HG03342 (cell line): ENCODE data around the gene KRTAP12-2.
"Not testable (repeated sequence)": the region's sequence is repeated elsewhere in the genome, so short reads cannot be mapped to it uniquely, and the experiment has no call there.

Source experiments
- ATAC-seq: cut with Tn5 transposase; IDR thresholded peaks from one replicate; pipeline ENCODE4 v1.9.1; 2021; ENCODE audit warnings: mild to moderate bottlenecking, moderate library complexity; ENCODE audit not compliant: unreplicated experiment

The KRTAP12-2 gene

GRCh38 chr21:44686000-44686781 lies 19.5 kb upstream of the KRTAP12-2 start:
- no peak for ATAC-seq

DNA sequence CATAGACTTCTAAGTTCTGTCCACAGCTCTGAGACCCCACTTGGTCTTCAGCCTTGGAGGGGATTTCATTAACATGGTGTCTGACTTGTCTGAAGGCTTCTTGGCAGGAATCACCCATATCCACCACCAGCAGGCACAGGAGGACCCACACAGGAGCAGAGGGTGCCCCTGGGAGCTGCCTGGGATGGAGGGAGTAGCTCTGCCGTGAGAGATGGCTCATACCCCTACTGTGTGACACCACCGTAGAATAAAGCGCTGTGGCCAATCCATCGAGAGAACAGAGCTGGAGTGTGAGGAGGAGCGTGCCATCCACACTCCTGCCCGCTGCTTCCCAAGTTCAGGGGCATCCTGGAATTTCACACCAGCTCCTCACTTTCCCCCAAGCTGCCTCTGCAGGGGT lies 18.3 kb upstream of the KRTAP12-2 start:
- not testable (repeated sequence) for ATAC-seq

- no peak for ATAC-seq
Observed at GRCh38 chr21:44684483-44684882, 17.8 kb upstream of the KRTAP12-2 start.

GRCh38 chr21:44684077-44684476 lies 17.4 kb upstream of the KRTAP12-2 start:
- ATAC-seq = no peak

GRCh38 chr21:44682580-44683151 lies 15.9 kb upstream of the KRTAP12-2 start:
- no peak for ATAC-seq

DNA sequence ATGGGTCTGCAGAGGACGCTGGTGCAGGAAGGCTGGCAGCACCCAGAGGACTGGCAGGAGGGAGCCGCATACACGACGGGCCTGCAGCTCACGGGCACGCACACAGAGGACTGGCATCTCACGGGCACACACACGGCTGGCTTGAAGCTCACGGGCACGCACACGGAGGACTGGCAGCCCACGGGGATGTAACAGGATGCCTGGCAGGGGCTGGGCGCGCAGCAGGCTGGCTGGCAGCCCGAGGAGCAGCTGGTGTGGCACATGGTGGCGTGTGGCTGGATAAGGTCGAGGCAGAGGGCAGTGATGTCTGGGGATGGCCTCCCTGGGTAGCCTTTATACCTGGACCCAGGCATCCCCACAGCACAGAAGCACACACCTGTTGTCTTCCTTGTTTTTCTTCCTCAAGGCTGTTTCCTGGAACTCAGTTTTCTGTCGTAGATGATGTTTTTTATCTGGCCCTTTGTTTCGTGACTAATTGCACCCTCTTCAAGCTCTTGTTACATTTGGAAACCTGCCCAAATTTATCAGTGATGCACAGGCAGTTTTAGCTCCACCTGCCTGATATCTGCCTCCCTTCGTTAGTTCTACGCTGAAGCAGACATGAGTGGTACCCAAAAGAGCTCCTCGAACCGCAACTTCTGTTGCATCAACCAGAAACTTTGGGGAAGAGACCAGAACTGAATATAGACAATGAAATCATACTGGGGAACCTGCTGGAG lies 15.3 kb upstream of the KRTAP12-2 start, which contains the start of gene KRTAP12-1:
KRTAP12-1 (minus strand) TSS at position 303 of the 719 bp plus-strand sequence; CDS start at position 263, 40 bp downstream.
- ATAC-seq = no peak

- no peak for ATAC-seq
Observed at GRCh38 chr21:44681152-44681551, 14.4 kb upstream of the KRTAP12-2 start.

DNA sequence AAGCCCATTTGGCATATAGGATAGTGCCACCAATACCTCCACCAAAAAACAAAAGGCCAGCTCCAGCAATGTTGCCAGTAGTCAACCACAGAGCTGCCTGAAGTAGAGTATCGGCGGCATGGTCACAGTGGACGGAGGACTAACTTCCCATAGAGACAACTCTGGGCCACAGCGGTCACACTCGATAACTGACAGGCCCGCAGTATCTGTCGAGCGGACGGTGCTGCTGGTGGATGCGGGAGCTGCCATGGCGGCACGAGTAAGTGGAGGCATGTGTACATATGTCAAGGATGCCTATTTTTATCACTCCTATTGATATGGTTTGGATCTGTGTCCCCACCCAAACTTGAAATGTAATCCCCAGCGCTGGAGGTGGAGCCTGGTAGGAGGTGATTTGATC lies 11.2 kb upstream of the KRTAP12-2 start:
- ATAC-seq = no peak

GRCh38 chr21:44671911-44672310 lies 5.2 kb upstream of the KRTAP12-2 start:
- no peak for ATAC-seq

DNA sequence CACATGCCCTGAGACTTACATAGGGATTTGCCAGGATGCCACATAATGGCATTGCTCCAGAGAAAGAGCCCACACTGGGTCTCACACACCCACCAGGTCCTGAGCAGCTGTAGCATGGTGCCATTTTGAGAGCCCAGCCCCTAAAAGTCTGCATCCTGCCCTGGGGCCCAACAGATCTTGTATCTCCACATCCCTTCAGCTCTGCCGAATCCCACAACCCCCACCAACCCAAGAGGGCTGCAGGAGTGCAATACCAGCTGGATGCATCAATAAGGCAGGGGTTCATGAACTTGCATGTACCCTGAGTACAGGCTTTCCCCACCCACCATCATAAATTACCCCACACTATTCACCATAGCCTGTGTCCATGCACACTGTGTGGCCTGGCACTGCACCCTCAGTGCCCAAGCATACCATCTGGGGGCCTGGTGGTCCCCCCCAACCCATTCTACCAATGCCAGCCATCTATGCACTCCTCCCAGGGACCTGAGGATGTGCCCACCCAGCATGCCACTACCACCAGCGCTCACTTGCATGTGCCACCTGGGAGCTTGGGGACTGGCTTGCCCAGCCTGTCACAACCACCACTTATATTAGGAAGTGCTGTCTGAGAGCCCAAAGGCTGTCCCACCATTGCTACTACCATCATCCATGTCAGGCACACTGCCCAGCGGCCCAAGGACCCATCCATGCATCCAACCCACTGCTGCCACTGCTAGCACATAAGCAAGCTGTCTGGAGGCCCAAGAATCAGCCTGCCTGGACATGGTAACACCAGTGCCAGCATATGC lies 4.1 kb upstream of the KRTAP12-2 start:
- no peak for ATAC-seq

GRCh38 chr21:44667612-44668011 lies 885 bp upstream of the KRTAP12-2 start:
- no peak for ATAC-seq

- ATAC-seq = no peak
Observed at GRCh38 chr21:44664691-44665090, 2.0 kb downstream of the KRTAP12-2 start.

GRCh38 chr21:44661567-44661966 lies 5.2 kb downstream of the KRTAP12-2 start:
- ATAC-seq = not testable (repeated sequence)

DNA sequence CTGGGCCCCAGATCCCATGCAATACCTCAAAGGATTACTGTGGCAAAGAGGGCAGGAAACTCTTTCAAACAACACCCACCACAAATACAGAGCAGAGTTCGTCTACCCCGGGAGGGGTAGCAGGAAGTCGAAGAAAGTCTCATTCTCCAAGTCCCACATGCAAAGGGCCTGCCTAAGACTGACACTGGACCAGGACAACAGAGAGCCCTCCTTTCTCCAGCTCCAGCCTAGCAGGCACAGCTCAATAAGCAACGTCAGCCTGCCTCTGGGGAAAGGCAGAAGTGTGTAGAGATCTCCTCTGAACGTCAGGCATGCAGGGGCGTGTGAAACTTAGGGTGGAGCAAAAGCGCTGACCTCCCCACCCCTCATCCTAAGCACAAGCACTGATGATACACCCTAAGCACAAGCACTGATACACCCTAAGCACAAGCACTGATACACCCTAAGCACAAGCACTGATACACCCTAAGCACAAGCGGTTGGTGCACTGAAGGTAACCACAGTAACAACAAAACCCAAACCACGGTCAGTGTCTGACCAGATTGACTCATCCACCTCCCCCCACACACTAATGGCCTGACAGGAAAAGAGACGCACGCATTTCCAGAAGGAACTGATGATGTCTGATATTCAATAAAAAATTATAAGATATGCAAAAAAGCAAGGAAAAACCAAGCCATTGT lies 7.7 kb downstream of the KRTAP12-2 start:
- ATAC-seq = no peak

- ATAC-seq = no peak
Observed at GRCh38 chr21:44658541-44658910, 8.2 kb downstream of the KRTAP12-2 start.

DNA sequence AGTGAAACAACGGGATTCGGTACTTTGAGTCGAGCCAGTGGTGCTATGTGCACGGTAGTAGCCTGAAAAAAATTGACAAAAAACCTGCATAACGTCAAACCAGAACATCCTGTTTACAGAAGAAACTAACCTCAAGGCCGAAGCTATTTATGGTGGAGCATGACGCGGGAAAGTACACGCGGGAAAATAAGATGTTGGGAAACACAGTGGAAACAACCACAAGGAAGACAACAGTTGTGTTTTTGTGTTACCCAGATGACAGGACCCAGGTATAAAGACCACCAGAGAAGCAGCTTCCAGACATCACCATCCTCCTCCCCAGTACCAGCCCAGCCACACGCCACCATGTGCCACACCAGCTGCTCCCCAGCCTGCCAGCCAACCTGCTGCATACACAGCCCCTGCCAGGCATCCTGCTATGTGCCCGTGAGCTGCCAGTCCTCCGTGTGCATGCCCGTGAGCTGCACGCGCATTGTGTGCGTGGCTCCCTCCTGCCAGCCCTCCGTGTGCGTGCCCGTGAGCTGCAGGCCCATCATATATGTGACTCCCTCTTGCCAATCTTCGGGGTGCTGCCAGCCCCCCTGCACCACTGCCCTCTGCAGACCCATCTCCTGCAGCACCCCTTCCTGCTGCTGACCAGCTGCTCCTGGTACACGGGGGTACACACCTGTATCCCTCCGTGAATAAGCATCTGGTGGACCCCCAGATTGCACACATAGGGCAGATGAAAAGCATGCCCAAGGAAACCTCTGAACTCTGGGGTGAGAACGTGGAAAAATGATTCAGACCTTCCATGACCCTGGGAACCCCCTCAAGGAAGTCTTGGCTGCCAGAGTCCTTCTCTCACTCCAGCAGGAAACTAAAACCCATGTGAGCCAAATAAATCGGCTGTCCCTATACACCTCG lies 8.8 kb downstream of the KRTAP12-2 start, which contains the start of gene KRTAP12-3:
KRTAP12-3 (plus strand) TSS at position 298 of the 906 bp plus-strand sequence; CDS start at position 346, 48 bp downstream.
- ATAC-seq = no peak

DNA sequence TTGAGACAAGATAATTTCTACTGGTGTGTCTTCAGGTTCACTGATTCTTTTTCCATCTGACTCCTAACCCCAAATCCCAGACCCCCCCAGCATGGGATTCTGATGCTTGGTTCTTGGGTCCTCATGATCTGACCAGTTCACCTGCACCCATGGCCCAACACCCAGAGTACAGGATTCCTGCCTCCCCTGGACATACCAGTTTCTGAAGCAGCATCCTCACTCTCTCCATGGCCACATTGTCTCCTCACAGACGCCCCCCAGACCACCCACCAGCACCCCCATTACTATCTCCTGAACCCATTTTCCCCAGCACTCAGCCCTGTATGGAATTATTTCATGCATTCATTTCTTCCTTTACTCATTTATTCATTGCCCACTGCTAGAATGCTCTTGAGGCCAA lies 9.9 kb downstream of the KRTAP12-2 start:
- no peak for ATAC-seq

DNA sequence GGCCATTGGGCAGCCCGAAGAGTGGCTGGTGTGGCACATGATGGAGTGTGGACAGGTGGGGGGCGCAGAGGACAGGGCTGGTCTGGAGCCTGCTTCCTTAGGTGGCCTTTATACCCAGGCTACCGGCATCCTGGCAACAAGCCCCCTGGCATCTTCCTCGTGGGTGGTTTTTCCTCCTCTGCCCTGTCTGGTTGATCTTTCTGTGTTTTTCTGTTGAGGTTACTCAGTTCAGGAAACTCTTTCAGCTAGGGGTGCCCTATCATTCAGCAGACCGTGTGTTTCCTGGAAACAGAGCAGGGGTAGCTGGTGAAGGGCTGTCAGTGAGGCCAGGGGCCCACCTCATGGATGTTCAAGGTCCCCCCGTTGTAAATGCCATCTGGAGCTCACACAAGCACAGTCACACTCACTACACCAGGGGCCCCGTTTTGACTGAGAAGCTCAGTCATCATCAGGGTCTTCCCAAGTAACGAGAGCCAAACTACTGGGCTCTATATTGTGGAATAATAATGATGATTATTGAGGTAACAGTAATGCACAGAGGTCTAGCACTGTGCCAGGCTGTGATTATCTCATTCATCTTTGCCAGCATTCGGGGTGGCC lies 12.1 kb downstream of the KRTAP12-2 start, which contains the start of gene KRTAP12-4:
KRTAP12-4 (minus strand) TSS at position 84 of the 600 bp plus-strand sequence; CDS start at position 39, 45 bp downstream.
- no peak for ATAC-seq
